HEK293T (cell line): ENCODE data around the gene C17orf113.

Experiments
- BHLHE40 ChIP-seq: fragments of 450-650 bp; IDR thresholded peaks from 2 replicates; pipeline ENCODE4 v1.6.1; 2016; ENCODE audit warnings: mild to moderate bottlenecking, moderate library complexity, borderline replicate concordance
- FOXK2 ChIP-seq: fragments of 450-650 bp; IDR thresholded peaks from 2 replicates; pipeline ENCODE4 v1.6.1; 2016; ENCODE audit warnings: mild to moderate bottlenecking
- L3MBTL2 ChIP-seq: fragments of 450-650 bp; conservative IDR thresholded peaks from 2 replicates; pipeline ENCODE4 v1.6.1; 2016; ENCODE audit warnings: mild to moderate bottlenecking
- LEF1 ChIP-seq: fragments of 450-650 bp; IDR thresholded peaks from 2 replicates; pipeline ENCODE4 v1.6.1; 2017; ENCODE audit warnings: mild to moderate bottlenecking, borderline replicate concordance
- NFRKB ChIP-seq: fragments of 450-650 bp; IDR thresholded peaks from 2 replicates; pipeline ENCODE4 v1.6.1; 2016; ENCODE audit warnings: mild to moderate bottlenecking, moderate library complexity
- SP1 ChIP-seq: fragments of 450-650 bp; IDR thresholded peaks from 2 replicates; pipeline ENCODE4 v1.6.1; 2017
- TARDBP ChIP-seq: fragments of 450-650 bp; IDR thresholded peaks from 2 replicates; pipeline ENCODE4 v1.6.1; 2016
- TF ChIP-seq, protein P1 (sequence below): fragments of 450-650 bp; IDR thresholded peaks from 2 replicates; pipeline ENCODE4 v1.6.1; 2016

DNA sequence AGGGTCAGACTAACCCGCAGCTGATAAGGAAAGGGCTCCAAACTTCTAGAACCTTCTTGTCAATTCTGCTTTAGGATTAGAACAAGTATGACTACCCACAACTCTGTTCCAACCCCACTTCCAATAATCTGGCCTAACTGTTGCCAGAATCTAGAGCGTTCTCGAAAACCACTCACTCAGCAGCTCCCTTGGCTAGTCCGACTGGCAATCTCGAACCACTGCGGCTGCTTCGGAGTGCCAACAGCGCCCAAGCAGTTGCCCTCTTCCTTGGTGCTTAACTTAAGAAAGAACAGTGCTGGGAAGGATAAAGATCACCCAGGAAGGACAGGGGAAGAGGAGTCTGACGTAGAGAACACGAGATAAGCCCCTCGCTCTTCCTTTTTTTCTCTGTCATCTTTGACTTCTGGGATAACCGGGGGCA is 34.0 kb downstream of the C17orf113 start:
- TF ChIP-seq TARDBP (no peak), NFRKB (no peak), L3MBTL2 (no peak), BHLHE40 (no peak), LEF1 (no peak), FOXK2 (no peak), SP1 (no peak)
- TF ChIP-seq, protein P1, sequence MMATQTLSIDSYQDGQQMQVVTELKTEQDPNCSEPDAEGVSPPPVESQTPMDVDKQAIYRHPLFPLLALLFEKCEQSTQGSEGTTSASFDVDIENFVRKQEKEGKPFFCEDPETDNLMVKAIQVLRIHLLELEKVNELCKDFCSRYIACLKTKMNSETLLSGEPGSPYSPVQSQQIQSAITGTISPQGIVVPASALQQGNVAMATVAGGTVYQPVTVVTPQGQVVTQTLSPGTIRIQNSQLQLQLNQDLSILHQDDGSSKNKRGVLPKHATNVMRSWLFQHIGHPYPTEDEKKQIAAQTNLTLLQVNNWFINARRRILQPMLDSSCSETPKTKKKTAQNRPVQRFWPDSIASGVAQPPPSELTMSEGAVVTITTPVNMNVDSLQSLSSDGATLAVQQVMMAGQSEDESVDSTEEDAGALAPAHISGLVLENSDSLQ: no peak
